GM12874 (cell line): ENCODE data around the gene DEPDC1.

ENCODE experiments used
- TF ChIP-seq, protein P1 (sequence below): IDR thresholded peaks from 2 replicates; pipeline ENCODE4 v1.5.1; 2011; ENCODE audit warnings: low read depth, mild to moderate bottlenecking, control low read depth, low read length, moderate library complexity; ENCODE audit not compliant: insufficient read depth

The DEPDC1 gene

DNA sequence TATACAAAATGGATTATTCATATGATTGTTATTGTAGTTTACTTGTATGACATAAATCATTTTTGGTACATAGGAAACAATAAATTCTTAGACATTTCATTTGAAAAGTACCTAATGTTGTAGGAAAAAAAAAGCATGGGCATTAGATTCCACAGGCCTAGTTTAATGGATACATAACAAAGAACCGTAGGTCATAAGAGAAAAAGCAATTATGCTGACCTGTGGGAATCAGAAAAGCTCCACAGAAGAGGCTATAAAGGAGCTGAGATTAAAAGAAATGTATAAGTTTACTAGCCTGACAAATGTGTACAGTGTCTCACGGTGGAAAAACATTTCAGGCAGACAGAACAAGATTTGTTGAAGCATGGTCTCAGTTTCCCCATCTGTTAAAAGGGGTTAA lies 3.7 kb downstream of the DEPDC1 start:
- TF ChIP-seq, protein P1, sequence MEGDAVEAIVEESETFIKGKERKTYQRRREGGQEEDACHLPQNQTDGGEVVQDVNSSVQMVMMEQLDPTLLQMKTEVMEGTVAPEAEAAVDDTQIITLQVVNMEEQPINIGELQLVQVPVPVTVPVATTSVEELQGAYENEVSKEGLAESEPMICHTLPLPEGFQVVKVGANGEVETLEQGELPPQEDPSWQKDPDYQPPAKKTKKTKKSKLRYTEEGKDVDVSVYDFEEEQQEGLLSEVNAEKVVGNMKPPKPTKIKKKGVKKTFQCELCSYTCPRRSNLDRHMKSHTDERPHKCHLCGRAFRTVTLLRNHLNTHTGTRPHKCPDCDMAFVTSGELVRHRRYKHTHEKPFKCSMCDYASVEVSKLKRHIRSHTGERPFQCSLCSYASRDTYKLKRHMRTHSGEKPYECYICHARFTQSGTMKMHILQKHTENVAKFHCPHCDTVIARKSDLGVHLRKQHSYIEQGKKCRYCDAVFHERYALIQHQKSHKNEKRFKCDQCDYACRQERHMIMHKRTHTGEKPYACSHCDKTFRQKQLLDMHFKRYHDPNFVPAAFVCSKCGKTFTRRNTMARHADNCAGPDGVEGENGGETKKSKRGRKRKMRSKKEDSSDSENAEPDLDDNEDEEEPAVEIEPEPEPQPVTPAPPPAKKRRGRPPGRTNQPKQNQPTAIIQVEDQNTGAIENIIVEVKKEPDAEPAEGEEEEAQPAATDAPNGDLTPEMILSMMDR = no peak

DNA sequence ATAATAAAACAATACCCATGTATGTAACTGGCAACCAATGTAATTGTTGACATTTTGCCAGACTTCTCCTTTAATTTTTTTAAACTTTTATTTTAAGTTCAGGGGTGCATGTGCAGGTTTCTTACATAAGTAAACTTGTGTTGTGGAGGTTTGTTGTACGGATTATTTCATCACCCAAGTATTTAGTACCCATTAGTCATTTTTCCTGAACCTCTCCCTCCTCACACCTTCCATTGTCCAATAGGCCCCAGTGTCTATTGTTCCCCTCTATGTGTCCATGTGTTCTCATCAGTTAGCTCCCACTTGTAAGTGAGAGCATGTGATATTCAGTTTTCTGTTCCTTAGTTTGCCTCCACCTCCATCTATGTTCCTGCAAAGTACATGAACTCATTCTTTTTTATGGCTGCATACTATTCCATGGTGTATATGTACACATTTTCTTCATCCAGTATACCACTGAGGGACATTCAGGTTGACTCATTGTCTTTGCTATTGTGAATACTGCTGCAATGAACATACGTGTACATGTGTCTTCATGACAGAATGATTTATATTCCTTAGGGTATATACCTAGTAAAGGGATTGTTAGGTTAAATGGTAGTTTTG lies 6.7 kb downstream of the DEPDC1 start:
- TF ChIP-seq, protein P1 = no peak

DNA sequence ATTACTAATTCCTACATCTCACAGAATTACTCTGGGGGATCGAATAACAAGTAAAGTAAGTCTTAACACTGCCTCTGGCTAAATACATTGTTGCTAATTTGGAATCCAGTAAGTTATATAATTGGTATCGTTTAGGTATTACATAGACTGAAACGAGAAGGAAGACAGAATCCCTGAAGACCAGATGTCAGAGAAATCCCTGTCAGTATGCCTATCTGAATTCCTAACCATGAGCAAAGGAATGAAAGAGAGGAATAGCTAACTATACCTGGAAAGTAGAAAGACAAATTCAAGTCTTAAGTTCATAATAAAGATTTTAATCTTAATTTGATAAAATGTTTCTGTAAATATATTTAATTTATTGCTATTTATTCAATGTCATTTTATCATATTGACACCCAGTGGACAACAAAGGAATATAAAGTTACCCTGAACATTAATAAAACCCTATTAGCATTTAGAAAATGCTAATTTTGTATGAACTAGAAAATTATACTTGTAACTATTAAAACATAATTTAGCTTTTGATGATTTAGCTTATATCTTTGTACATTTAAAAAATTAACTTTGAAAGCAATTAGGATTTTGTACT lies 11.4 kb downstream of the DEPDC1 start:
- TF ChIP-seq, protein P1 = no peak

DNA sequence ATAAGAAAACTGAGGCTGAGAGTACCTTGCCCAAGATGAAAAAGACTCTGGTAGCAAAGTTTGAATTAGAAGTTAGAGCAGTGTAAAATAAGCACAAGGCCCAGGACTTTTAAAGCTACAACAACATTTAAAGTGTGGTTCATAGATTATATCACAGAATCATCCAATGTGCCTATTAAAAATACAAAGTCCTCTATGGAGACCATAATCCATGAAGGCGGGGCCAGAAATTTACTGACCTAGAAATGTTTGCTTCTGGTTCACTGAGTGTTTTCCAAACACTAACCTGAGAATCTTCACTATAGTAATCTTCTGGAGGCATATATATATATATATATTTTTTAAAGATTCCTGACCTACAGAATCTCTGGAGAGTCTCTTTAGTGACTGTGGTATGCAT lies 12.3 kb downstream of the DEPDC1 start:
- TF ChIP-seq, protein P1 = no peak

DNA sequence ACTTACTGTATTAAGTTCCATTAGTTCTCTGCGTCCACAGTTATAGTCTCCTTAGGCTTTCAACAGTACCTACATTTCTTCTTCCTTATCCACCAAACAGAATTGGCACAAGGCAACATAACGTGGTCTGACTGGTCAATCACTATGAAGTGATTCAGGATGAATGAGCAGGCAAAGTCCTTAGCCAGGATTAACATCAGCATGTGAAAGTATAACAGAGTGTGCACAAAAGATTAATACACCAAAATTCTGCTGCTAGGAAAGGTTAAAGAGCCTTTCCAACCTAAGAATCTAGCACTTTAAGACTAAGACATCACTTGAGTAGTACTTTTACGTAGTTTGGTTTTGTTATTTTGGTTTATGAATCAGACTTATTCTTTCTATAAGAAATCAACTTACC lies 15.8 kb downstream of the DEPDC1 start:
- TF ChIP-seq, protein P1 = no peak

DNA sequence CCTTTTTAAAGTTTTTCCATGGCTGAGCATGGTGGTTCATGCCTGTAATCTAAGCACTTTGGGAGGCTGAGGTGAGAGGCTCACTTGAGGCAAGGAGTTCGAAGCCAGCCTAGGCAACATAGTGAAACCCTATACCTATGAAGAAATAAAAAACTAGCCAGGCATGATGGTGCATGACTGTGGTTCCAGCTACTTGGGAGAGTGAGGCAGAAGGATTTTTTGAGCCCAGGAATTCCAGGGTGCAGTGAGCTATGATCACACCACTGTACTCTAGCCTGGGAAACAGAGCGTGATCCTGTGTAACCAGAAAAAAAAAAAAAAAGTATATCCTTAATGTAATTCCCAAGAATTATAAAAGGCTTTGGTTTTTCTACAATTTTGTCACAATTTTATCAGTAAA lies 17.4 kb downstream of the DEPDC1 start:
- TF ChIP-seq, protein P1 = no peak

DNA sequence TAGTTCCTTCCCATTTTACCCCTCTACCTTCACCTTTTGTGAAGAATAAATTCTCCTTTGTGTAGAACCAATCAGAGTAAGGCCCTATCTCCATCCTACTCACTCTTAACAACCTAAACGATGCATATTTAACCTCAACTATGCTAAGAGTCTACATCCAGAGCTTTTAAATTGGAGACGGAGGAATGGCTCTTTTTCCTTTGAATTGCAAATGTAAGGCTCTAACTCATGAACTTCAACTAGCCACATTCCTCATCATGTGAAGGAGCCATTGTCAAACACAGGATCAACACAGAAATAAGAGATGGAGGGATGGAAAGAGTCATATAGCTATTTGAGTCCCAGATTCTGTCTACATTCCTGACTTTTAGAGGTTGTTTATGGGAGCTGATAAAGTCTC lies 18.2 kb downstream of the DEPDC1 start:
- TF ChIP-seq, protein P1 = no peak
